Activated CD8-positive, alpha-beta memory T cell treated with anti-CD3 and anti-CD28 coated beads for 1 hour (primary cell): ENCODE measurements around the gene MAPRE2.

Experiments
- DNase-seq, 2 donors: peaks; one replicate each; pipeline ENCODE4 v3.0.0-alpha.2; 2020; ENCODE audit warnings: low read depth in 1 of 2; ENCODE audit errors: extremely low read depth in 1 of 2

The MAPRE2 gene

GRCh38 chr18:35032113-35032512 lies 9.1 kb upstream of the MAPRE2 start:
- DNase-seq, result no peak

- DNase-seq, result no peak
These were observed 3.2 kb upstream of the MAPRE2 start for GRCh38 chr18:35038029-35038428.

GRCh38 chr18:35038881-35039491 lies 2.2 kb upstream of the MAPRE2 start:
- no peak for DNase-seq

- no peak for DNase-seq
These were observed 600 bp upstream of the MAPRE2 start for GRCh38 chr18:35040638-35040987.

GRCh38 chr18:35041815-35042387 lies 688 bp downstream of the MAPRE2 start:
- DNase-seq, result no peak

- no peak for DNase-seq
These were observed 1.3 kb downstream of the MAPRE2 start for GRCh38 chr18:35042389-35043071.

GRCh38 chr18:35043207-35043606 lies 2.0 kb downstream of the MAPRE2 start:
- DNase-seq, result no peak

- no peak for DNase-seq
These were observed 3.9 kb downstream of the MAPRE2 start for GRCh38 chr18:35045121-35045520.

- DNase-seq, result no peak
These were observed 4.6 kb downstream of the MAPRE2 start for GRCh38 chr18:35045806-35046205.

- no peak for DNase-seq
These were observed 6.6 kb downstream of the MAPRE2 start for GRCh38 chr18:35047697-35048292.

- no peak for DNase-seq
These were observed 8.2 kb downstream of the MAPRE2 start for GRCh38 chr18:35049111-35050027.

GRCh38 chr18:35050028-35050546 lies 8.9 kb downstream of the MAPRE2 start:
- no peak for DNase-seq

GRCh38 chr18:35050705-35051195 lies 9.5 kb downstream of the MAPRE2 start:
- no peak for DNase-seq

- no peak for DNase-seq
These were observed 10.6 kb downstream of the MAPRE2 start for GRCh38 chr18:35051641-35052377.

- no peak for DNase-seq
These were observed 13.2 kb downstream of the MAPRE2 start for GRCh38 chr18:35054401-35054800.

GRCh38 chr18:35055105-35055504 lies 13.9 kb downstream of the MAPRE2 start:
- no peak for DNase-seq

- no peak for DNase-seq
These were observed 14.5 kb downstream of the MAPRE2 start for GRCh38 chr18:35055726-35056125.

- no peak for DNase-seq
These were observed 18.2 kb downstream of the MAPRE2 start for GRCh38 chr18:35059280-35059927.

- DNase-seq, result no peak
These were observed 19.1 kb downstream of the MAPRE2 start for GRCh38 chr18:35060122-35060815.
